OCI-LY3 (cell line): ENCODE measurements around the gene CHRNB4.

Experiments
- H2AFZ ChIP-seq: fragments of 200-600, 300-600 bp; shearing (Covaris generic); 2 replicates; pipeline ENCODE4 v1.6.0; 2014; ENCODE audit warnings: antibody characterized with exemption, low read depth, low read length
- H3K27ac ChIP-seq: fragments of 200-600, 300-600 bp; sonication (generic); 2 replicates; pipeline ENCODE4 v1.5.1; 2014; ENCODE audit warnings: mild to moderate bottlenecking, low read length, moderate library complexity, mixed read lengths
- H3K27me3 ChIP-seq: fragments of 200-600, 300-600 bp; sonication (generic); 2 replicates; pipeline ENCODE4 v1.6.1; 2014; ENCODE audit warnings: low read depth, low read length, mixed read lengths
- H3K36me3 ChIP-seq: fragments of 200-600, 300-600 bp; sonication (generic); replicated peaks from 2 replicates; pipeline ENCODE3; 2014; ENCODE audit warnings: low read depth, low read length, mixed read lengths
- H3K4me1 ChIP-seq: fragments of 300-600, 200-600 bp; sonication (generic); 2 replicates; pipeline ENCODE4 v1.6.1; 2014; ENCODE audit warnings: low read length, mixed read lengths
- H3K4me2 ChIP-seq: fragments of 200-600, 300-600 bp; sonication (generic); 2 replicates; pipeline ENCODE4 v1.6.1; 2014; ENCODE audit warnings: low read length, mixed read lengths
- H3K4me3 ChIP-seq: fragments of 300-600, 200-600 bp; sonication (generic); 2 replicates; pipeline ENCODE4 v1.5.1; 2014; ENCODE audit warnings: antibody characterized with exemption, mild to moderate bottlenecking, low read length, moderate library complexity
- H3K79me2 ChIP-seq: fragments of 300-600, 200-600 bp; shearing (Covaris generic); 2 replicates; pipeline ENCODE4 v1.6.1; 2014; ENCODE audit warnings: mild to moderate bottlenecking, low read length, mixed read lengths
- H3K9ac ChIP-seq: fragments of 300-600, 200-600 bp; shearing (Covaris generic); 2 replicates; pipeline ENCODE4 v1.6.0; 2014; ENCODE audit warnings: mild to moderate bottlenecking, low read length, moderate library complexity
- H3K9me3 ChIP-seq: fragments of 200-600, 300-600 bp; shearing (Covaris generic); 2 replicates; pipeline ENCODE4 v1.6.1; 2014; ENCODE audit warnings: low read length, mixed read lengths; ENCODE audit not compliant: insufficient read depth
- H4K20me1 ChIP-seq: fragments of 200-600, 300-600 bp; sonication (generic); 2 replicates; pipeline ENCODE4 v1.6.1; 2016; ENCODE audit warnings: low read length, mixed read lengths; ENCODE audit not compliant: insufficient read depth
- CTCF ChIP-seq: fragments of 200-600, 300-600 bp; sonication (generic); IDR thresholded peaks from 2 replicates; pipeline ENCODE4 v1.5.1; 2014; ENCODE audit warnings: antibody characterized with exemption, low read length, low read depth
- EZH2phosphoT487 ChIP-seq: fragments of 200-600 bp; shearing (Covaris generic); IDR thresholded peaks from 2 replicates; pipeline ENCODE4 v1.6.1; 2018; ENCODE audit warnings: antibody characterized with exemption, mixed run types, low read depth

The CHRNB4 gene

GRCh38 chr15:78637776-78638435 lies 3.1 kb downstream of the CHRNB4 start:
- no peak overlapping the region for H3K4me2 ChIP-seq
- no peak overlapping the region for H2AFZ ChIP-seq
- no peak overlapping the region for H3K4me3 ChIP-seq
- no peaks in the 10 kb centered on the region for H3K36me3 ChIP-seq
- H3K27ac ChIP-seq: no peak overlapping the region
- H3K9ac ChIP-seq: no peak overlapping the region
- peaks cover 7% of the 10 kb centered on the region; the same call in 1 of the 2 replicates for H3K9me3 ChIP-seq
- no peaks in the 10 kb centered on the region for H3K79me2 ChIP-seq
- H4K20me1 ChIP-seq: no peaks in the 10 kb centered on the region
- H3K27me3 ChIP-seq: peaks cover 7% of the 10 kb centered on the region; the same call in 1 of the 2 replicates
- H3K4me1 ChIP-seq: peaks cover 8% of the 10 kb centered on the region; the same call in 1 of the 2 replicates
- TF ChIP-seq EZH2phosphoT487 (no peak), CTCF (no peak)

- Histone ChIP-seq H3K79me2 (no peaks in the 10 kb centered on the region), H3K9me3 (peaks cover 9% of the 10 kb centered on the region; the same call in 1 of the 2 replicates), H3K36me3 (no peaks in the 10 kb centered on the region), H3K4me2 (no peak overlapping the region), H3K4me1 (peaks cover 8% of the 10 kb centered on the region; the same call in 1 of the 2 replicates), H3K4me3 (no peak overlapping the region), H3K27ac (no peak overlapping the region), H3K9ac (no peak overlapping the region), H3K27me3 (peaks cover 8% of the 10 kb centered on the region; the same call in 1 of the 2 replicates), H4K20me1 (no peaks in the 10 kb centered on the region), H2AFZ (no peak overlapping the region)
- no peak for TF ChIP-seq CTCF
- no peak for TF ChIP-seq EZH2phosphoT487
Measured at GRCh38 chr15:78636378-78636859, 4.6 kb downstream of the CHRNB4 start.

GRCh38 chr15:78635346-78635745 lies 5.7 kb downstream of the CHRNB4 start:
- H3K27ac ChIP-seq: no peak overlapping the region
- H3K36me3 ChIP-seq: no peaks in the 10 kb centered on the region
- H3K79me2 ChIP-seq: no peaks in the 10 kb centered on the region
- TF ChIP-seq CTCF (no peak), EZH2phosphoT487 (no peak)
- H2AFZ ChIP-seq: no peak overlapping the region
- H3K4me3 ChIP-seq: no peak overlapping the region
- peaks cover 9% of the 10 kb centered on the region; the same call in 1 of the 2 replicates for H3K9me3 ChIP-seq
- H3K4me2 ChIP-seq: no peak overlapping the region
- peaks cover 8% of the 10 kb centered on the region; the same call in 1 of the 2 replicates for H3K4me1 ChIP-seq
- peaks cover 8% of the 10 kb centered on the region; the same call in 1 of the 2 replicates for H3K27me3 ChIP-seq
- no peak overlapping the region for H3K9ac ChIP-seq
- H4K20me1 ChIP-seq: no peaks in the 10 kb centered on the region

- H3K36me3 ChIP-seq: no peaks in the 10 kb centered on the region
- no peak for TF ChIP-seq CTCF
- no peak for TF ChIP-seq EZH2phosphoT487
Measured at GRCh38 chr15:78634210-78635145, 6.5 kb downstream of the CHRNB4 start.

More at GRCh38 chr15:78634210-78635145, 6.5 kb downstream of the CHRNB4 start:
- no peaks in the 10 kb centered on the region for H4K20me1 ChIP-seq
- no peak overlapping the region for H3K4me3 ChIP-seq
- peaks cover 8% of the 10 kb centered on the region; the same call in 1 of the 2 replicates for H3K27me3 ChIP-seq
- no peak overlapping the region for H3K4me2 ChIP-seq
- no peak overlapping the region for H3K9ac ChIP-seq
- H3K9me3 ChIP-seq: peaks cover 9% of the 10 kb centered on the region; the same call in 1 of the 2 replicates
- no peak overlapping the region for H2AFZ ChIP-seq
- no peak overlapping the region for H3K27ac ChIP-seq
- peaks cover 8% of the 10 kb centered on the region; the same call in 1 of the 2 replicates for H3K4me1 ChIP-seq
- no peaks in the 10 kb centered on the region for H3K79me2 ChIP-seq
